GM12872 (cell line): Measurements from ENCODE around the gene CDH11.

Experiments used
- CTCF ChIP-seq: IDR thresholded peaks from 3 replicates; pipeline ENCODE4 v1.5.1; 2011; ENCODE audit warnings: low read depth, mild to moderate bottlenecking, low read length, moderate library complexity; ENCODE audit not compliant: insufficient read depth

CDH11 gene

GRCh38 chr16:65121870-65122723 lies at the start of gene CDH11:
TSS of gene CDH11 (minus strand) at chr16:65122063. CDS start at chr16:65004869, 117,194 bp downstream.
- no peak for TF ChIP-seq CTCF

- TF ChIP-seq CTCF, result no peak
Observed at GRCh38 chr16:65154321-65154720, 32.5 kb upstream of the CDH11 start.

- no peak for TF ChIP-seq CTCF
Observed at GRCh38 chr16:65153365-65154105, 31.7 kb upstream of the CDH11 start.

GRCh38 chr16:65148804-65149203 lies 26.9 kb upstream of the CDH11 start:
- no peak for TF ChIP-seq CTCF

- no peak for TF ChIP-seq CTCF
Observed at GRCh38 chr16:65142276-65142675, 20.4 kb upstream of the CDH11 start.

GRCh38 chr16:65136681-65137080 lies 14.8 kb upstream of the CDH11 start:
- TF ChIP-seq CTCF, result no peak

GRCh38 chr16:65126845-65127624 lies 5.2 kb upstream of the CDH11 start:
- peak; percentile 46; the same call in 2 of the 3 replicates for TF ChIP-seq CTCF
